GM23338 (cell line): Measurements from ENCODE around the gene BICC1.

Experiments used
- CTCF ChIP-seq, 2 experiments: fragments of 200-600 bp in 1 of 2; sonication (generic) in 1 of 2; conservative IDR thresholded peaks; 2 replicates each; pipeline versions ENCODE4 v1.5.1 to v1.6.1; 2016 to 2017; ENCODE audit warnings: antibody characterized with exemption in 2 of 2, low read depth in 2 of 2, mild to moderate bottlenecking in 2 of 2, moderate library complexity in 1 of 2
- ETS1 ChIP-seq: IDR thresholded peaks from 2 replicates; pipeline ENCODE4 v1.6.1; 2016; ENCODE audit warnings: antibody characterized with exemption
- EZH2 ChIP-seq: fragments of 200-600 bp; sonication (generic); IDR thresholded peaks from one replicate; pipeline ENCODE4 v1.8.0; 2017; ENCODE audit warnings: antibody characterized with exemption, mild to moderate bottlenecking, low read depth; ENCODE audit not compliant: unreplicated experiment
- EZH2phosphoT487 ChIP-seq: fragments of 200-600 bp; sonication (generic); IDR thresholded peaks from one replicate; pipeline ENCODE4 v1.8.1; 2018; ENCODE audit warnings: antibody characterized with exemption; ENCODE audit not compliant: unreplicated experiment
- JUNB ChIP-seq: IDR thresholded peaks from one replicate; pipeline ENCODE4 v1.6.1; 2016; ENCODE audit warnings: antibody characterized with exemption; ENCODE audit not compliant: unreplicated experiment
- POLR2AphosphoS5 ChIP-seq: IDR thresholded peaks from 2 replicates; pipeline ENCODE4 v1.6.1; 2016; ENCODE audit warnings: antibody characterized with exemption, low read depth
- REST ChIP-seq: IDR thresholded peaks from one replicate; pipeline ENCODE4 v1.6.1; 2018; ENCODE audit warnings: antibody characterized with exemption; ENCODE audit not compliant: unreplicated experiment

GRCh38 chr10:58586282-58587245 is 73.9 kb downstream of the BICC1 start:
- TF ChIP-seq REST (no peak), CTCF (conservative IDR thresholded peaks at IDR 0.05; ENCODE audit: low read depth in 2 of 2) (no peak), EZH2 (no peak), POLR2AphosphoS5 (no peak), ETS1 (no peak), JUNB (no peak), EZH2phosphoT487 (no peak)
